ENCODE measurements around the gene C10orf143. TPM values are rescaled to one million over a fixed set of nuclear protein-coding genes. Genes with fewer than 3 reads are reported as not detected.

Gene C10orf143
- total RNA-seq, 1 experiment from 2014 or later = 1.6 TPM

DNA sequence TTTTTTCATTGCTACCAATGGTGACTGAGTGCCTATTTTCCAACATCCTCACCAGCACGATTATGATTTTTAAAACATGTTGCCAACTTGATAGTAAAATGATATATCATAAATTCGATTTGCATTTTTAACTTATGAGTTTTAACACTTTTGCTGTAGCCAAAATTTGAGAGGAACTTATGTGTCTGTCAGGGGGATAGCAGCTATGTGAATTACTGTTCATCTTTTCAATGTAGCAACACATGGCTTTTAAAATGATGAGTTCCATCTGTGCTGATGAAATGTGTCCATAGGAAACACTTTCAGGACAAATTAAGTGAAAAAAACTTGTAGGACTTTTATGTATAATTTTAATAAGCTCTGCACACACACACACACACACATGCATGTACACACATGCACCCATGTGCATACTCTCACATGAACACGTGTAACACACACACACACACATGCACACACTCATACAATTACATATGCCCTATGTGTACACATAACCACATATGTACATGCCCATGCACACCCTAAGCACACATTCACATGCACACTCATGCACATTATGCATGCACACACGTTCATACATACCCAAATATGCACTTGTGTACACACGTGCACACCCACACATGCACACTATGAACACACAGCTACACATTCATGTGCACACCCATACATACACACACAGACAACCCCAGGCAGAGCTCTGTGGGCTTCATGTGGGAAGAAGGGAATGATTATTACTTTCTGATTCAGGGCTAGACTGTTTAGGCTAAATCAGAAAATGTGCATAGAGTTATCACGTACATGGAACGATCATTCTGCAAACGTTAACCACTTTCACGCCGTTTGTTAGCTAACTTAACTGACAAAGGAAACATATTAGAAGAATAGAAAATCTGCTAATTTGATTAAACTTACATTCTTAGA lies 68.9 kb downstream of the C10orf143 start:
- ChIA-PET POLR2A (no interaction called here), CTCF (interaction anchor here (0.9 kb wide), 1 partner anchor 69 kb away, joined by 3 read pairs; the partner anchor contains the start of gene C10orf143)
- Mint-ChIP-seq H3K27ac (no peak overlapping the region), H3K27me3 (ENCODE audit: low read depth) (no peaks in the 10 kb centered on the region), H3K4me1 (peaks cover 22% of the 10 kb centered on the region), H3K4me3 (no peak overlapping the region), H3K9me3 (no peaks in the 10 kb centered on the region), H3K36me3 (no peaks in the 10 kb centered on the region)
- no peak for ATAC-seq
- no peak for DNase-seq (ENCODE audit: low spot score)
- no peak for TF ChIP-seq NFATC4 (CRISPR knock-in tag; IDR thresholded peaks at IDR 0.05)
- no peak for TF ChIP-seq FOXJ3 (CRISPR knock-in tag; IDR thresholded peaks at IDR 0.05; ENCODE audit: borderline replicate concordance)
- no peak for TF ChIP-seq ZNF232 (CRISPR knock-in tag; IDR thresholded peaks at IDR 0.05)
- TF ChIP-seq ZNF138 (CRISPR knock-in tag; conservative IDR thresholded peaks at IDR 0.05) = no peak
- no peak for TF ChIP-seq EMX1 (CRISPR knock-in tag; IDR thresholded peaks at IDR 0.05)
- TF ChIP-seq ZNF396 (CRISPR knock-in tag; IDR thresholded peaks at IDR 0.05; ENCODE audit: borderline replicate concordance) = no peak
- TF ChIP-seq, protein P1, sequence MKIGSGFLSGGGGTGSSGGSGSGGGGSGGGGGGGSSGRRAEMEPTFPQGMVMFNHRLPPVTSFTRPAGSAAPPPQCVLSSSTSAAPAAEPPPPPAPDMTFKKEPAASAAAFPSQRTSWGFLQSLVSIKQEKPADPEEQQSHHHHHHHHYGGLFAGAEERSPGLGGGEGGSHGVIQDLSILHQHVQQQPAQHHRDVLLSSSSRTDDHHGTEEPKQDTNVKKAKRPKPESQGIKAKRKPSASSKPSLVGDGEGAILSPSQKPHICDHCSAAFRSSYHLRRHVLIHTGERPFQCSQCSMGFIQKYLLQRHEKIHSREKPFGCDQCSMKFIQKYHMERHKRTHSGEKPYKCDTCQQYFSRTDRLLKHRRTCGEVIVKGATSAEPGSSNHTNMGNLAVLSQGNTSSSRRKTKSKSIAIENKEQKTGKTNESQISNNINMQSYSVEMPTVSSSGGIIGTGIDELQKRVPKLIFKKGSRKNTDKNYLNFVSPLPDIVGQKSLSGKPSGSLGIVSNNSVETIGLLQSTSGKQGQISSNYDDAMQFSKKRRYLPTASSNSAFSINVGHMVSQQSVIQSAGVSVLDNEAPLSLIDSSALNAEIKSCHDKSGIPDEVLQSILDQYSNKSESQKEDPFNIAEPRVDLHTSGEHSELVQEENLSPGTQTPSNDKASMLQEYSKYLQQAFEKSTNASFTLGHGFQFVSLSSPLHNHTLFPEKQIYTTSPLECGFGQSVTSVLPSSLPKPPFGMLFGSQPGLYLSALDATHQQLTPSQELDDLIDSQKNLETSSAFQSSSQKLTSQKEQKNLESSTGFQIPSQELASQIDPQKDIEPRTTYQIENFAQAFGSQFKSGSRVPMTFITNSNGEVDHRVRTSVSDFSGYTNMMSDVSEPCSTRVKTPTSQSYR (CRISPR knock-in tag; IDR thresholded peaks at IDR 0.05) = no peak
- no peak for TF ChIP-seq HMGA2 (CRISPR knock-in tag; IDR thresholded peaks at IDR 0.05)
- TF ChIP-seq, protein P2, sequence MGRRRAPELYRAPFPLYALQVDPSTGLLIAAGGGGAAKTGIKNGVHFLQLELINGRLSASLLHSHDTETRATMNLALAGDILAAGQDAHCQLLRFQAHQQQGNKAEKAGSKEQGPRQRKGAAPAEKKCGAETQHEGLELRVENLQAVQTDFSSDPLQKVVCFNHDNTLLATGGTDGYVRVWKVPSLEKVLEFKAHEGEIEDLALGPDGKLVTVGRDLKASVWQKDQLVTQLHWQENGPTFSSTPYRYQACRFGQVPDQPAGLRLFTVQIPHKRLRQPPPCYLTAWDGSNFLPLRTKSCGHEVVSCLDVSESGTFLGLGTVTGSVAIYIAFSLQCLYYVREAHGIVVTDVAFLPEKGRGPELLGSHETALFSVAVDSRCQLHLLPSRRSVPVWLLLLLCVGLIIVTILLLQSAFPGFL (CRISPR knock-in tag; IDR thresholded peaks at IDR 0.05; ENCODE audit: borderline replicate concordance) = no peak
- TF ChIP-seq, protein P3, sequence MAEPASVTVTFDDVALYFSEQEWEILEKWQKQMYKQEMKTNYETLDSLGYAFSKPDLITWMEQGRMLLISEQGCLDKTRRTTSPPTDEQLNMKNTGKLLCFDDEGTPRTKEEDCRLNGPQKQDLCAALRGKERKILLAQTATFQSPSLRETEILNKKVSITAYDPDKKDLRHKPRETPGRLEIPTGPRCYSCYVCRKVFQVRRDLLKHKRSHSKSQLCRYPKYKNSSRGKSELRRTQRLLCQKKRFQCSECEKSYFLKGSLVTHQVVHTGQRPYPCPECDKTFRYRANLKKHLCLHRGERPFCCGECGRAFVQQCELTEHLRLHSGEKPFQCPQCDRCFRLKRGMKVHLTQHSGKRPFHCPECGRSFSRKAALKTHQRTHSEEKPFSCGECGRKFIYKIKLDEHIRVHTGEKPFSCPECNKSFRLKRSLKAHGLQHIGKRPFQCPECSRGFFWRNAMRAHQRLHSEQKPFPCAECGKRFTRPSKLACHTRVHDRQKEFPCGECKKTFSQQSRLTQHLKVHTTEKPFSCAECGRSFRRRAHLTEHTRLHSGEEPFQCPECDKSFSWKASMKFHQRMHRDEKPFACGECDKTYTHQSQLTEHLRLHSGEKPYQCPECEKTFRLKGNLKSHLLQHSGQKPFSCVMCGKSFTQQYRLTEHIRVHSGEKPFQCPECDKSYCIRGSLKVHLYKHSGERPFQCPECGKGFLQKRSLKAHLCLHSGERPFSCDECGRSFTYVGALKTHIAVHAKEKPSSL (CRISPR knock-in tag; conservative IDR thresholded peaks at IDR 0.05) = no peak
- TF ChIP-seq, protein P4, sequence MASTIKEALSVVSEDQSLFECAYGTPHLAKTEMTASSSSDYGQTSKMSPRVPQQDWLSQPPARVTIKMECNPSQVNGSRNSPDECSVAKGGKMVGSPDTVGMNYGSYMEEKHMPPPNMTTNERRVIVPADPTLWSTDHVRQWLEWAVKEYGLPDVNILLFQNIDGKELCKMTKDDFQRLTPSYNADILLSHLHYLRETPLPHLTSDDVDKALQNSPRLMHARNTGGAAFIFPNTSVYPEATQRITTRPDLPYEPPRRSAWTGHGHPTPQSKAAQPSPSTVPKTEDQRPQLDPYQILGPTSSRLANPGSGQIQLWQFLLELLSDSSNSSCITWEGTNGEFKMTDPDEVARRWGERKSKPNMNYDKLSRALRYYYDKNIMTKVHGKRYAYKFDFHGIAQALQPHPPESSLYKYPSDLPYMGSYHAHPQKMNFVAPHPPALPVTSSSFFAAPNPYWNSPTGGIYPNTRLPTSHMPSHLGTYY (CRISPR knock-in tag; IDR thresholded peaks at IDR 0.05) = no peak
- no peak for TF ChIP-seq ZNF263 (CRISPR knock-in tag; IDR thresholded peaks at IDR 0.05; ENCODE audit: low read depth)
- TF ChIP-seq, protein P5, sequence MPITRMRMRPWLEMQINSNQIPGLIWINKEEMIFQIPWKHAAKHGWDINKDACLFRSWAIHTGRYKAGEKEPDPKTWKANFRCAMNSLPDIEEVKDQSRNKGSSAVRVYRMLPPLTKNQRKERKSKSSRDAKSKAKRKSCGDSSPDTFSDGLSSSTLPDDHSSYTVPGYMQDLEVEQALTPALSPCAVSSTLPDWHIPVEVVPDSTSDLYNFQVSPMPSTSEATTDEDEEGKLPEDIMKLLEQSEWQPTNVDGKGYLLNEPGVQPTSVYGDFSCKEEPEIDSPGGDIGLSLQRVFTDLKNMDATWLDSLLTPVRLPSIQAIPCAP (CRISPR knock-in tag; IDR thresholded peaks at IDR 0.05) = no peak
- no peak for TF ChIP-seq TEAD1 (CRISPR knock-in tag; IDR thresholded peaks at IDR 0.05)
- no peak for TF ChIP-seq SMAD4 (CRISPR knock-in tag; IDR thresholded peaks at IDR 0.05)
- no peak for TF ChIP-seq GTF2I (CRISPR knock-in tag; conservative IDR thresholded peaks at IDR 0.05)
- TF ChIP-seq SOX15 (CRISPR knock-in tag; IDR thresholded peaks at IDR 0.05) = no peak
- TF ChIP-seq, protein P6, sequence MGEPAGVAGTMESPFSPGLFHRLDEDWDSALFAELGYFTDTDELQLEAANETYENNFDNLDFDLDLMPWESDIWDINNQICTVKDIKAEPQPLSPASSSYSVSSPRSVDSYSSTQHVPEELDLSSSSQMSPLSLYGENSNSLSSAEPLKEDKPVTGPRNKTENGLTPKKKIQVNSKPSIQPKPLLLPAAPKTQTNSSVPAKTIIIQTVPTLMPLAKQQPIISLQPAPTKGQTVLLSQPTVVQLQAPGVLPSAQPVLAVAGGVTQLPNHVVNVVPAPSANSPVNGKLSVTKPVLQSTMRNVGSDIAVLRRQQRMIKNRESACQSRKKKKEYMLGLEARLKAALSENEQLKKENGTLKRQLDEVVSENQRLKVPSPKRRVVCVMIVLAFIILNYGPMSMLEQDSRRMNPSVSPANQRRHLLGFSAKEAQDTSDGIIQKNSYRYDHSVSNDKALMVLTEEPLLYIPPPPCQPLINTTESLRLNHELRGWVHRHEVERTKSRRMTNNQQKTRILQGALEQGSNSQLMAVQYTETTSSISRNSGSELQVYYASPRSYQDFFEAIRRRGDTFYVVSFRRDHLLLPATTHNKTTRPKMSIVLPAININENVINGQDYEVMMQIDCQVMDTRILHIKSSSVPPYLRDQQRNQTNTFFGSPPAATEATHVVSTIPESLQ (CRISPR knock-in tag; IDR thresholded peaks at IDR 0.05) = no peak
- TF ChIP-seq AFF4 (CRISPR knock-in tag; IDR thresholded peaks at IDR 0.05; ENCODE audit: borderline replicate concordance) = no peak

Measured in WTC11 (cell line).